Small intestine (tissue), 16 donors: ENCODE results near the gene IFNG. TPM values are rescaled to one million over a fixed set of nuclear protein-coding genes. Genes with fewer than 3 reads are reported as not detected.
"Not testable (repeated sequence)": the region's sequence is repeated elsewhere in the genome, so short reads cannot be mapped to it uniquely, and the experiment has no call there.

ENCODE experiments used
- DNase-seq, 2 donors: peaks; one replicate each; pipeline versions ENCODE4 v3.0.0 to v3.0.0-alpha.2; 2013
- FAIRE-seq: peaks from 2 replicates; lab custom pipeline; 2012; peaks lifted over from hg19 to GRCh38; lab: Jason Lieb, UNC
- H3K27ac ChIP-seq, 3 donors: one replicate each; pipeline ENCODE4 v1.5.1; 2013; ENCODE audit warnings: low read length in 2 of 3, mild to moderate bottlenecking in 2 of 3, control low read depth in 1 of 3, inconsistent platforms in 1 of 3, low read depth in 1 of 3, moderate library complexity in 1 of 3
- H3K27me3 ChIP-seq, 3 donors: one replicate each; pipeline ENCODE4 v1.6.1; 2013; ENCODE audit warnings: low read length in 3 of 3, inconsistent platforms in 1 of 3; ENCODE audit not compliant: control insufficient read depth in 3 of 3, insufficient read depth in 3 of 3
- H3K36me3 ChIP-seq, 3 donors: one replicate each; pipeline ENCODE4 v1.6.1; 2013; ENCODE audit warnings: low read length in 3 of 3, inconsistent platforms in 1 of 3, low read depth in 1 of 3, mild to moderate bottlenecking in 1 of 3, moderate library complexity in 1 of 3; ENCODE audit not compliant: control insufficient read depth in 3 of 3, insufficient read depth in 2 of 3
- H3K4me1 ChIP-seq, 3 donors: one replicate each; pipeline ENCODE4 v1.6.1; 2013; ENCODE audit warnings: low read length in 2 of 3, inconsistent platforms in 1 of 3, low read depth in 1 of 3, mild to moderate bottlenecking in 1 of 3, moderate library complexity in 1 of 3; ENCODE audit not compliant: control insufficient read depth in 3 of 3, insufficient read depth in 2 of 3
- H3K4me3 ChIP-seq, 3 donors: one replicate each; pipeline ENCODE4 v1.5.1; 2013; ENCODE audit warnings: low read length in 3 of 3, control low read depth in 1 of 3, inconsistent platforms in 1 of 3, low read depth in 1 of 3, mild to moderate bottlenecking in 1 of 3, moderate library complexity in 1 of 3
- H3K9me3 ChIP-seq, 2 donors: one replicate each; pipeline ENCODE4 v1.6.1; 2013; ENCODE audit warnings: low read depth in 1 of 2, low read length in 1 of 2; ENCODE audit not compliant: control insufficient read depth in 2 of 2, insufficient read depth in 1 of 2
- WGBS, 3 donors: extraction: QIAGEN DNeasy Blood & Tissue Kit; methylation state at CpG; one replicate each; pipeline ENCODE4 v1.1.7; 2013; 5-methylcytosine and 5-hydroxymethylcytosine counted together
- long read RNA-seq, 10 donors: transcript quantifications; one replicate each; lab custom pipeline, GENCODE V29; 2026
- polyA plus RNA-seq, 4 donors: library from polyadenylated mRNA; stranded (reverse) in 3 of 4; unstranded in 1 of 4; fragments of 200-250 nt in 3 of 4; fragments of 120-200 nt in 1 of 4; gene quantifications; one replicate each; pipeline versions ENCODE4 v1.2.1 to v1.2.3, GENCODE V29; 2013
- donor health status: healthy with polysubstance abuse.
- donor health status: control.
- donor health status: control.
- donor health status: Bipolar disorder and iron deficiency.
- donor health status: healthy.

Gene IFNG
- not detected for polyA plus RNA-seq
- long read RNA-seq, donor 1 = 0 reads
- long read RNA-seq, donor 2 = 0 reads
- long read RNA-seq, donor 3 = 0 reads
- long read RNA-seq, donor 4 = 0 reads
- long read RNA-seq, donor 5 = 0 reads
- long read RNA-seq, donor 6 = 0 reads
- long read RNA-seq, donor 7 = 0 reads
- long read RNA-seq, donor 8 = 0 reads
- long read RNA-seq, donor 9 = 0 reads
- long read RNA-seq, donor 10 = 0 reads

DNA sequence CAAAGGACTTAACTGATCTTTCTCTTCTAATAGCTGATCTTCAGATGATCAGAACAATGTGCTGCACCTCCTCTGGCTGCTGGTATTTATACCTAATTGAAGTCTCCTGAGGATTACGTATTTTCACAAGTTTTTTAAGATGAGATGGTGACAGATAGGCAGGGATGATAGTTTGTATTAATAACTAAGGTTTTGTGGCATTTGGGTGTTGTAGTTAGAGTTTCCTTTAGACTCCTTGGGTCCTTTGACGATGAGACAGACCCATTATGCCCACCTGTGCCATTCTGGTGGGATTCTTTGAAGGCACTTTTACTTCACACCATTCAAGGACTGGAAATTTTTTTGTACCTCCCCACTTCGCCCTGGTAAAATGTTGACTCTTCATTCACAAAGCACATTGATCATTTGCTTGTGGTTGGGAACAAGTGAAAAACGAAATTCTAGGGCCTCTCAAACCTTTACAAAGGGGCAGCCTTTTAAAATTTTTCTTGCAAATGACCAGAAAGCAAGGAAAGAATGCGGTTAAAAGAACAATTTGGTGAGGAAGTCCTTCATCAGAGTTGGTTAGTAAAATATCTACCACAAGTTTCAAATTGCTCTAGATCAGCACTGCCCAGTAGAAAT lies at the start of gene IFNG:
IFNG (minus strand) TSS at position 60 of the 624 bp plus-strand sequence. CDS start 125 bp downstream, outside the sequence.
- DNase-seq (peak in 1 of 2 donors; percentile 35), FAIRE-seq (no peak)
- no peak within 1 kb of the TSS for H3K4me3 ChIP-seq
- WGBS, 3 donors = 52 to 60% (median 54%) methylated on average over 5 of the region's 5 CpGs
- H3K27ac ChIP-seq = peak within 1 kb of the TSS in 1 of 3 donors; percentile 11
- no peaks in the 10 kb centered on the region for H3K27me3 ChIP-seq
- H3K9me3 ChIP-seq = no peaks in the 10 kb centered on the region
- no peaks in the 10 kb centered on the region for H3K4me1 ChIP-seq
- no peaks in the 10 kb centered on the region for H3K36me3 ChIP-seq

- H3K9me3 ChIP-seq, H3K4me3 ChIP-seq, H3K36me3 ChIP-seq, H3K4me1 ChIP-seq, H3K27me3 ChIP-seq, H3K27ac ChIP-seq, DNase-seq, FAIRE-seq: not testable (repeated sequence)
- 50 to 58% (median 56%) methylated on average over 12 of the region's 12 CpGs for WGBS, 3 donors
Observed at GRCh38 chr12:68209048-68209728, 49.6 kb upstream of the IFNG start.

DNA sequence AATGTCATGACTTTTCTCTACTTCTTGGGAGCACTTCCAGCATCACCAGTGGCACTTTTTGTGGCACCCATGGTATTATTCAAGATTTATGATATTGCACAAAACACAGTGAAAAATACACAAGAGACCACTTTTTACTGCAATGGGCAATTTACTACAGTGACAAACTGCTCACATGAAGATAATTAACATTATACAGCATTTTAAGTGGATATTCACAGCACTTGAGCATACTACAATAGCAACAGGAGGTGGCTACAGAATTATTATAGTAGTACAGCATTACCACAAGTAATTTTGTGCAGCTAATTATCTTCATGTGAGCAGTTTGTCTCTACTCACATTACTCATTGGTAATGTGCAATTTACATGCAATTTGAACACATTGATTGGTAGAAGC lies 47.7 kb upstream of the IFNG start:
- no peak for FAIRE-seq
- no peaks in the 10 kb centered on the region for H3K4me1 ChIP-seq

GRCh38 chr12:68206446-68206845 lies 46.9 kb upstream of the IFNG start:
- Histone ChIP-seq H3K4me1 (no peaks in the 10 kb centered on the region), H3K36me3 (no peaks in the 10 kb centered on the region), H3K4me3 (no peak overlapping the region), H3K9me3 (no peaks in the 10 kb centered on the region), H3K27me3 (no peaks in the 10 kb centered on the region), H3K27ac (no peak overlapping the region)
- FAIRE-seq (no peak), DNase-seq (no peak)
- WGBS, 3 donors = 5 to 20% (median 13%) methylated on average over 1 of the region's 1 CpG

More for the DNA sequence above, 47.7 kb upstream of the IFNG start:
- Histone ChIP-seq H3K4me3 (no peak overlapping the region), H3K36me3 (no peaks in the 10 kb centered on the region), H3K27me3 (no peaks in the 10 kb centered on the region), H3K27ac (no peak overlapping the region), H3K9me3 (no peaks in the 10 kb centered on the region)
- DNase-seq = no peak

DNA sequence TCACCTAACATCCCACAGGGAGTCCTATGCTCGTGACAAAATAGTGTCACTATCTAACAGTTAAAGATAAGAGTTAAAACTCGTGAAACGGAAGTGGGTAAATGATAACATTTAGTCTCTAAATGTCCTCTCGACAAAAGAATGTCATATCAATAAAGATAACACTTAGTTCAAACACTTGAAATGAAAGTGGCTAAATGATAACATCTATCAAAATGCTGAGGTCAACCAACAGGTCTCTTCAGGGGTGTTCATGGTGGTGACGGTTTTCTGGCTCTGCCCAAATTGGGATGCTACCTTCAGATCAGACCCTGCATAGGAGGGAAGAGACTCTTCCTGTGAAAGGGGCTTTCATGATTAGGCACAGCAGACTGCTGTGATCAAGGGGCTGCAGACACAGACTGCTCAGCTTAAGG lies 43.9 kb upstream of the IFNG start:
- Histone ChIP-seq H3K4me3 (no peak overlapping the region), H3K36me3 (no peaks in the 10 kb centered on the region), H3K9me3 (no peaks in the 10 kb centered on the region), H3K27me3 (no peaks in the 10 kb centered on the region), H3K27ac (no peak overlapping the region), H3K4me1 (no peaks in the 10 kb centered on the region)
- FAIRE-seq = no peak
- DNase-seq = peak in 1 of 2 donors; percentile 4
- WGBS, 3 donors = 13 to 34% (median 22%) methylated on average over 5 of the region's 5 CpGs

DNA sequence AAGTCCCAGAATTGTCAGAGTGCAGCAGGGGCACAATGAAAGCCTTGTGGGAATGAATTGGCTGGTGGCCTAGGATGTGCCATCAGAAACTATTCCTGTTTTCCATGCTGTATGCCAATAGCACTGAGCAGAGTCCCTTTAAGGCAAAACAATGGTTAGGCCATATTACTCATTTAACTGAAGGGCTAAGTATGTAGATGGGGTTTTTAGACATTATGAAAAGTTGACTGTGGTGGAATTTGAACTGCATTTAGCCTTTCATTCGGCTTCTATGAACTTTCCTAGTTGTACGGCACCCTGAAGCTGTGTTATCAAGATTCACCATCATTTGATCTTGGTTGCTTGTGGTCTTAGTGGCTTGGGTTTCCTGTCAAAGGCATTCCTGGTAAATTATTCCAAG lies 41.3 kb upstream of the IFNG start:
- Histone ChIP-seq H3K27ac (no peak overlapping the region), H3K4me1 (no peaks in the 10 kb centered on the region), H3K27me3 (no peaks in the 10 kb centered on the region), H3K9me3 (no peaks in the 10 kb centered on the region), H3K4me3 (no peak overlapping the region), H3K36me3 (no peaks in the 10 kb centered on the region)
- WGBS, 3 donors = 63 to 64% (median 64%) methylated on average over 2 of the region's 2 CpGs
- FAIRE-seq (no peak), DNase-seq (no peak)

- H3K4me3 ChIP-seq = no peak overlapping the region
- DNase-seq (no peak), FAIRE-seq (no peak)
- 72 to 89% (median 78%) methylated on average over 1 of the region's 1 CpG for WGBS, 3 donors
- no peaks in the 10 kb centered on the region for H3K36me3 ChIP-seq
- H3K27me3 ChIP-seq = no peaks in the 10 kb centered on the region
- no peaks in the 10 kb centered on the region for H3K9me3 ChIP-seq
- H3K4me1 ChIP-seq = no peaks in the 10 kb centered on the region
- H3K27ac ChIP-seq = no peak overlapping the region
Observed at GRCh38 chr12:68199127-68199526, 39.6 kb upstream of the IFNG start.

GRCh38 chr12:68198507-68199086 lies 39.1 kb upstream of the IFNG start:
- Histone ChIP-seq H3K36me3 (no peaks in the 10 kb centered on the region), H3K4me1 (no peaks in the 10 kb centered on the region), H3K4me3 (no peak overlapping the region), H3K27ac (no peak overlapping the region), H3K27me3 (no peaks in the 10 kb centered on the region), H3K9me3 (no peaks in the 10 kb centered on the region)
- FAIRE-seq (no peak), DNase-seq (no peak)
- 67 to 75% (median 71%) methylated on average over 12 of the region's 12 CpGs for WGBS, 3 donors
